Measurements from ENCODE around the gene BEST1. TPM values are rescaled to one million over a fixed set of nuclear protein-coding genes. Genes with fewer than 3 reads are reported as not detected.
A peak's percentile ranks its signal among the peaks of the same experiment; 100 is the strongest.

BEST1 gene
- total RNA-seq, 1 donor from 2014 or later, result 0.58 TPM

- H3K4me1 ChIP-seq, result peaks cover 92% of the 10 kb centered on the region
- H3K36me3 ChIP-seq, result peaks cover 4% of the 10 kb centered on the region
- peak overlapping the region; percentile 100 for H3K27ac ChIP-seq (replicated peaks)
- no peaks in the 10 kb centered on the region for H3K9me3 ChIP-seq (replicated peaks)
- intact Hi-C loops (cut with micrococcal nuclease), result no loop called here
- H3K27me3 ChIP-seq (ENCODE audit: low read depth), result no peaks in the 10 kb centered on the region
- no peak for TF ChIP-seq CTCF (IDR thresholded peaks at IDR 0.05; ENCODE audit: borderline replicate concordance)
- H3K4me3 ChIP-seq, result peak overlapping the region; percentile 38
- peak; percentile 98 for DNase-seq
Observed at GRCh38 chr11:61971248-61972111, 21.3 kb downstream of the BEST1 start.

GRCh38 chr11:61972112-61972671 is 22.0 kb downstream of the BEST1 start:
- H3K4me3 ChIP-seq, result peak overlapping the region; percentile 38
- no peak for TF ChIP-seq CTCF (IDR thresholded peaks at IDR 0.05; ENCODE audit: borderline replicate concordance)
- no peaks in the 10 kb centered on the region for H3K9me3 ChIP-seq (replicated peaks)
- intact Hi-C loops (cut with micrococcal nuclease), result no loop called here
- H3K4me1 ChIP-seq, result peaks cover 91% of the 10 kb centered on the region
- no peaks in the 10 kb centered on the region for H3K27me3 ChIP-seq (ENCODE audit: low read depth)
- DNase-seq, result no peak
- no peaks in the 10 kb centered on the region for H3K36me3 ChIP-seq
- peak overlapping the region; percentile 100 for H3K27ac ChIP-seq (replicated peaks)

GRCh38 chr11:61972672-61973475 is 22.7 kb downstream of the BEST1 start:
- no peak for DNase-seq
- no peak for TF ChIP-seq CTCF (IDR thresholded peaks at IDR 0.05; ENCODE audit: borderline replicate concordance)
- H3K27me3 ChIP-seq (ENCODE audit: low read depth), result no peaks in the 10 kb centered on the region
- H3K4me1 ChIP-seq, result peaks cover 93% of the 10 kb centered on the region
- peak overlapping the region; percentile 100 for H3K27ac ChIP-seq (replicated peaks)
- no peaks in the 10 kb centered on the region for H3K36me3 ChIP-seq
- peak overlapping the region; percentile 38 for H3K4me3 ChIP-seq
- intact Hi-C loops (cut with micrococcal nuclease), result no loop called here
- H3K9me3 ChIP-seq (replicated peaks), result no peaks in the 10 kb centered on the region

- Histone ChIP-seq H3K27ac (replicated peaks) (peak overlapping the region; percentile 100), H3K4me3 (no peak overlapping the region), H3K27me3 (ENCODE audit: low read depth) (no peaks in the 10 kb centered on the region), H3K36me3 (no peaks in the 10 kb centered on the region), H3K4me1 (peaks cover 93% of the 10 kb centered on the region), H3K9me3 (replicated peaks) (no peaks in the 10 kb centered on the region)
- intact Hi-C loops (cut with micrococcal nuclease), result no loop called here
- DNase-seq, result no peak
- no peak for TF ChIP-seq CTCF (IDR thresholded peaks at IDR 0.05; ENCODE audit: borderline replicate concordance)
Observed at GRCh38 chr11:61973476-61974162, 23.5 kb downstream of the BEST1 start.

All from left ventricle myocardium inferior (tissue), 1 donor.